K562 (cell line): Measurements from ENCODE around the gene MPDU1. TPM values are rescaled to one million over a fixed set of nuclear protein-coding genes. Genes with fewer than 3 reads are reported as not detected.

Experiments
- CTCF ChIP-seq, 3 experiments: IDR thresholded peaks in 2 of 3; conservative IDR thresholded peaks in 1 of 3; 2 replicates each; pipeline ENCODE4 v1.5.1; 2011 to 2012; ENCODE audit warnings: low read length in 3 of 3, mild to moderate bottlenecking in 3 of 3, control low read depth in 2 of 3, improper control_type of control experiment in 1 of 3, inconsistent platforms in 1 of 3, low read depth in 1 of 3, mixed read lengths in 1 of 3, moderate library complexity in 1 of 3; ENCODE audit not compliant: insufficient read depth in 2 of 3
- FOXK2 ChIP-seq, 2 experiments: fragments of 450-650 bp; IDR thresholded peaks in 1 of 2; conservative IDR thresholded peaks in 1 of 2; 2 replicates each; pipeline ENCODE4 v1.6.1; 2016; ENCODE audit warnings: low read depth in 2 of 2, mild to moderate bottlenecking in 1 of 2
- NR2C1 ChIP-seq, 2 experiments: fragments of 450-650 bp; IDR thresholded peaks; 2 replicates each; pipeline ENCODE4 v1.6.1; 2017; ENCODE audit warnings: mild to moderate bottlenecking in 2 of 2, antibody characterized with exemption in 1 of 2, inconsistent platforms in 1 of 2, missing compliant biosample characterization in 1 of 2, missing genetic modification characterization in 1 of 2
- RAD21 ChIP-seq, 2 experiments: fragments of 250-450 bp in 1 of 2; fragments of 450-650 bp in 1 of 2; sonication (Bioruptor Pico) in 1 of 2; formaldehyde crosslinking in 1 of 2; IDR thresholded peaks in 1 of 2; conservative IDR thresholded peaks in 1 of 2; 2 replicates each; pipeline versions ENCODE4 v1.4.0 to v1.8.0; 2020 to 2022; ENCODE audit warnings: mild to moderate bottlenecking in 2 of 2, moderate library complexity in 1 of 2
- RBM17 ChIP-seq: fragments of 200-400 bp; formaldehyde crosslinking; IDR thresholded peaks from 2 replicates; pipeline ENCODE4 v1.6.1; 2017; ENCODE audit warnings: low read depth, mild to moderate bottlenecking, low read length, borderline replicate concordance
- SP1 ChIP-seq: sonication (generic); formaldehyde crosslinking; IDR thresholded peaks from 2 replicates; pipeline ENCODE4 v1.8.1; 2022; ENCODE audit warnings: mild to moderate bottlenecking, missing genetic modification reagents
- ZNF384 ChIP-seq: IDR thresholded peaks from 2 replicates; pipeline ENCODE4 v1.6.1; 2012; ENCODE audit warnings: low read depth, low read length, improper control_type of control experiment
- ZNF444 ChIP-seq: fragments of 250-450 bp; sonication (Bioruptor Pico); IDR thresholded peaks from 2 replicates; pipeline ENCODE4 v1.4.0; 2020; ENCODE audit warnings: mild to moderate bottlenecking, moderate library complexity
- ZNF766 ChIP-seq: fragments of 200-800 bp; sonication (Bioruptor generic); conservative IDR thresholded peaks from 2 replicates; pipeline ENCODE4 v1.6.1; 2016; ENCODE audit warnings: missing genetic modification characterization, missing compliant biosample characterization
- ZNF77 ChIP-seq: fragments of 250-450 bp; sonication (Bioruptor Pico); IDR thresholded peaks from 2 replicates; pipeline ENCODE4 v1.5.0; 2020
- polyA plus RNA-seq, 8 experiments: library from polyadenylated mRNA; depleted of rRNA in 4 of 8; stranded (reverse) in 5 of 8; unstranded in 3 of 8; fragments of >200 nt; fragmentation: Nextera tagmentation in 2 of 8; fragmentation: Illumina TruSeq in 1 of 8; extraction: Ambion mirVana in 2 of 8; extraction: Trizol in 1 of 8; gene quantifications; 2 replicates each; pipeline versions ENCODE4 v1.2.1 to v1.2.3, GENCODE V29; 2011 to 2014; ENCODE audit warnings: inconsistent platforms in 1 of 8, missing spikeins in 1 of 8
- total RNA-seq, 7 experiments: library from RNA; depleted of rRNA in 6 of 7; stranded (reverse); fragments of >200 nt in 6 of 7; fragmentation: Illumina TruSeq in 2 of 7; extraction: Trizol in 2 of 7; gene quantifications; 2 replicates each; pipeline versions ENCODE4 v1.2.1 to v1.2.3, GENCODE V29; 2011 to 2021; ENCODE audit warnings: low replicate concordance in 1 of 7
- TF ChIP-seq, protein P1 (sequence below): fragments of 450-650 bp; IDR thresholded peaks from 2 replicates; pipeline ENCODE4 v1.6.1; 2016; ENCODE audit warnings: missing biosample characterization, missing genetic modification characterization
- TF ChIP-seq, protein P2 (sequence below): fragments of 450-650 bp; IDR thresholded peaks from one replicate; pipeline ENCODE4 v1.6.1; 2018; ENCODE audit warnings: mild to moderate bottlenecking, moderate library complexity; ENCODE audit not compliant: partially characterized antibody
- TF ChIP-seq, protein P3 (sequence below): fragments of 450-650 bp; conservative IDR thresholded peaks from 2 replicates; pipeline ENCODE4 v1.6.1; 2016; ENCODE audit warnings: missing genetic modification characterization, low read depth, mild to moderate bottlenecking, control low read depth, missing compliant biosample characterization

MPDU1 gene
- total and polyA plus RNA-seq, 9 of the 15 experiments (the other 6 are each of a cell fraction or from before 2014, with no cell fraction given): 4.9 to 179 (median 77.1) TPM

- peak; percentile 35 to 62; a peak in 3 of 4 replicates for TF ChIP-seq RAD21 (CRISPR knock-in tag; conservative IDR thresholded peaks at IDR 0.05 in 1 of 2, IDR thresholded peaks at IDR 0.05 in 1 of 2)
- TF ChIP-seq RBM17: no peak
- TF ChIP-seq, protein P1, sequence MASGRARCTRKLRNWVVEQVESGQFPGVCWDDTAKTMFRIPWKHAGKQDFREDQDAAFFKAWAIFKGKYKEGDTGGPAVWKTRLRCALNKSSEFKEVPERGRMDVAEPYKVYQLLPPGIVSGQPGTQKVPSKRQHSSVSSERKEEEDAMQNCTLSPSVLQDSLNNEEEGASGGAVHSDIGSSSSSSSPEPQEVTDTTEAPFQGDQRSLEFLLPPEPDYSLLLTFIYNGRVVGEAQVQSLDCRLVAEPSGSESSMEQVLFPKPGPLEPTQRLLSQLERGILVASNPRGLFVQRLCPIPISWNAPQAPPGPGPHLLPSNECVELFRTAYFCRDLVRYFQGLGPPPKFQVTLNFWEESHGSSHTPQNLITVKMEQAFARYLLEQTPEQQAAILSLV (tag): no peak
- no peak for TF ChIP-seq ZNF444 (CRISPR knock-in tag)
- TF ChIP-seq SP1 (CRISPR knock-in tag): no peak
- TF ChIP-seq ZNF77 (CRISPR knock-in tag): no peak
- TF ChIP-seq CTCF (IDR thresholded peaks at IDR 0.05 in 2 of 3, conservative IDR thresholded peaks at IDR 0.05 in 1 of 3; ENCODE audit: insufficient read depth in 2 of 3, low read depth in 1 of 3, low read length in 3 of 3): peak; percentile 65 to 76 (median 71)
- TF ChIP-seq ZNF766 (CRISPR knock-in tag): no peak
- 0 out of 4 replicates have a peak, but pooled peaks of 1 of the 2 experiments have one; percentile 21 for TF ChIP-seq FOXK2 (conservative IDR thresholded peaks at IDR 0.05 in 1 of 2, IDR thresholded peaks at IDR 0.05 in 1 of 2; ENCODE audit: low read depth in 2 of 2)
- TF ChIP-seq NR2C1 (IDR thresholded peaks at IDR 0.05): no peak
- TF ChIP-seq NR2C1 (tag; IDR thresholded peaks at IDR 0.05): no peak
- TF ChIP-seq, protein P2, sequence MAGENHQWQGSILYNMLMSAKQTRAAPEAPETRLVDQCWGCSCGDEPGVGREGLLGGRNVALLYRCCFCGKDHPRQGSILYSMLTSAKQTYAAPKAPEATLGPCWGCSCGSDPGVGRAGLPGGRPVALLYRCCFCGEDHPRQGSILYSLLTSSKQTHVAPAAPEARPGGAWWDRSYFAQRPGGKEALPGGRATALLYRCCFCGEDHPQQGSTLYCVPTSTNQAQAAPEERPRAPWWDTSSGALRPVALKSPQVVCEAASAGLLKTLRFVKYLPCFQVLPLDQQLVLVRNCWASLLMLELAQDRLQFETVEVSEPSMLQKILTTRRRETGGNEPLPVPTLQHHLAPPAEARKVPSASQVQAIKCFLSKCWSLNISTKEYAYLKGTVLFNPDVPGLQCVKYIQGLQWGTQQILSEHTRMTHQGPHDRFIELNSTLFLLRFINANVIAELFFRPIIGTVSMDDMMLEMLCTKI: no peak
- TF ChIP-seq ZNF384: 0 out of 2 replicates have a peak, but pooled peaks have one; percentile 49
- TF ChIP-seq, protein P3, sequence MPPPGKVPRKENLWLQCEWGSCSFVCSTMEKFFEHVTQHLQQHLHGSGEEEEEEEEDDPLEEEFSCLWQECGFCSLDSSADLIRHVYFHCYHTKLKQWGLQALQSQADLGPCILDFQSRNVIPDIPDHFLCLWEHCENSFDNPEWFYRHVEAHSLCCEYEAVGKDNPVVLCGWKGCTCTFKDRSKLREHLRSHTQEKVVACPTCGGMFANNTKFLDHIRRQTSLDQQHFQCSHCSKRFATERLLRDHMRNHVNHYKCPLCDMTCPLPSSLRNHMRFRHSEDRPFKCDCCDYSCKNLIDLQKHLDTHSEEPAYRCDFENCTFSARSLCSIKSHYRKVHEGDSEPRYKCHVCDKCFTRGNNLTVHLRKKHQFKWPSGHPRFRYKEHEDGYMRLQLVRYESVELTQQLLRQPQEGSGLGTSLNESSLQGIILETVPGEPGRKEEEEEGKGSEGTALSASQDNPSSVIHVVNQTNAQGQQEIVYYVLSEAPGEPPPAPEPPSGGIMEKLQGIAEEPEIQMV (tag): peak; percentile 67; the same call in 1 of the 2 replicates
These were observed 48.8 kb downstream of the MPDU1 start (continued) for GRCh38 chr17:7632492-7632894.
